ENCODE data around the gene NMT1.

DNA sequence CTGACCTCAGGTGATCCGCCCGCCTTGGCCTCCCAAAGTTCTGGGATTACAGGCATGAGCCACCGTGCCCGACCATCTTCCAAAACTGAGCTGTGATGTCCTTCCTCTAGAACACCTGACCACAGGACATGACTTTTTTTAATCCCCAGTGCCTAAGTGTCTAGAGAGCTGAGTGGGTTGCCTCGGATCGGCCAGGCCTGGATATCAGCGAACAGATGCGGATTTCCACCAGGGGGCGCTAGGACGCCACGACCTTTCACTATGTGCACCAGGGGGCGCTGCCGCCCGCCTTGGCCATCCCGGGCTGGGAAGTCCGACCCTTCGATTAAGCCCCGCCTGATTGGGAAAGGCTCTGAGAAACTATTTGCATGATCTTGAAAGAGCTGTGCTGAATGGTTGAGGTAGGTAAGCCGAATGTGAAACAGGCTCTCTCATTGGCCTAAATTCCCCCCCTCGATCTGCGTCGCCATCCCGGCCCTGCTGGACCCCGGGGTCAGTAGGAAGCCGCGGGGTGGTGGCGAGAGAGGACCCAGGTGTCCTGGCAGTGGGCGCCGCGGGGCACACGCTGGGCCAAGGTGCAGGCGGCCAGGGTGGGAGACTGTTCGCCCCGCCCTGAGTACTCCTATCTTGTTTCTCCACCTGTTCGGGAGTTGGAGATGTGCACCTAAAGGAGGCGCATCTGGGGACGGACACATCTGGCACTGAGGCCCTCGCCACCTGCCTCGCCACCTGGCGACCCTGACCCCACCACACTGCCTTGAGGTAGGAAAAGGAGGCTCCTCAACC lies 74.3 kb downstream of the NMT1 start, which contains the start of gene ACBD4:
- TF ChIP-seq EZH2 (IDR thresholded peaks at IDR 0.05) (no peak), POLR2AphosphoS5 (IDR thresholded peaks at IDR 0.05; ENCODE audit: borderline replicate concordance, low read depth, low read length) (peak; percentile 43; the same call in 1 of the 2 replicates)
